ENCODE measurements around the gene PNPLA6. TPM values are rescaled to one million over a fixed set of nuclear protein-coding genes. Genes with fewer than 3 reads are reported as not detected.

The PNPLA6 gene
- total RNA-seq, 1 experiment from 2014 or later = 176 TPM

- TF ChIP-seq SIN3A (IDR thresholded peaks at IDR 0.05; ENCODE audit: borderline replicate concordance, insufficient read depth, low read depth, low read length) = no peak
- TF ChIP-seq, protein P1, sequence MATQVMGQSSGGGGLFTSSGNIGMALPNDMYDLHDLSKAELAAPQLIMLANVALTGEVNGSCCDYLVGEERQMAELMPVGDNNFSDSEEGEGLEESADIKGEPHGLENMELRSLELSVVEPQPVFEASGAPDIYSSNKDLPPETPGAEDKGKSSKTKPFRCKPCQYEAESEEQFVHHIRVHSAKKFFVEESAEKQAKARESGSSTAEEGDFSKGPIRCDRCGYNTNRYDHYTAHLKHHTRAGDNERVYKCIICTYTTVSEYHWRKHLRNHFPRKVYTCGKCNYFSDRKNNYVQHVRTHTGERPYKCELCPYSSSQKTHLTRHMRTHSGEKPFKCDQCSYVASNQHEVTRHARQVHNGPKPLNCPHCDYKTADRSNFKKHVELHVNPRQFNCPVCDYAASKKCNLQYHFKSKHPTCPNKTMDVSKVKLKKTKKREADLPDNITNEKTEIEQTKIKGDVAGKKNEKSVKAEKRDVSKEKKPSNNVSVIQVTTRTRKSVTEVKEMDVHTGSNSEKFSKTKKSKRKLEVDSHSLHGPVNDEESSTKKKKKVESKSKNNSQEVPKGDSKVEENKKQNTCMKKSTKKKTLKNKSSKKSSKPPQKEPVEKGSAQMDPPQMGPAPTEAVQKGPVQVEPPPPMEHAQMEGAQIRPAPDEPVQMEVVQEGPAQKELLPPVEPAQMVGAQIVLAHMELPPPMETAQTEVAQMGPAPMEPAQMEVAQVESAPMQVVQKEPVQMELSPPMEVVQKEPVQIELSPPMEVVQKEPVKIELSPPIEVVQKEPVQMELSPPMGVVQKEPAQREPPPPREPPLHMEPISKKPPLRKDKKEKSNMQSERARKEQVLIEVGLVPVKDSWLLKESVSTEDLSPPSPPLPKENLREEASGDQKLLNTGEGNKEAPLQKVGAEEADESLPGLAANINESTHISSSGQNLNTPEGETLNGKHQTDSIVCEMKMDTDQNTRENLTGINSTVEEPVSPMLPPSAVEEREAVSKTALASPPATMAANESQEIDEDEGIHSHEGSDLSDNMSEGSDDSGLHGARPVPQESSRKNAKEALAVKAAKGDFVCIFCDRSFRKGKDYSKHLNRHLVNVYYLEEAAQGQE (IDR thresholded peaks at IDR 0.05; ENCODE audit: insufficient read depth in 1 of 2, low read depth in 2 of 2, low read length in 1 of 2) = no peak
- no peak for TF ChIP-seq CTCF (IDR thresholded peaks at IDR 0.05)
- DNase-seq (ENCODE audit: low read depth, low spot score) (no peak), ATAC-seq (no peak)
- Histone ChIP-seq H3K36me3 (ENCODE audit: control insufficient read depth, insufficient read depth, low read length) (no peaks in the 10 kb centered on the region), H3K4me1 (ENCODE audit: control insufficient read depth, insufficient read depth, low read length) (no peaks in the 10 kb centered on the region), H3K27me3 (ENCODE audit: control insufficient read depth, insufficient read depth, low read length) (no peaks in the 10 kb centered on the region), H3K4me3 (ENCODE audit: low read depth in 2 of 2, low read length in 2 of 2) (no peak overlapping the region), H3K9me3 (ENCODE audit: control insufficient read depth, insufficient read depth, low read depth, low read length) (no peaks in the 10 kb centered on the region), H3K27ac (ENCODE audit: low read length) (no peak overlapping the region)
- in situ Hi-C loops (cut with HindIII; ENCODE audit: low pct_unique_long_range_greater_than_20kb, low sequenced_read_pairs) = no loop called here
- POLR2A ChIA-PET = no interaction called here
- no TSS peak for BruUV-seq (replicated peaks)
- intact Hi-C loops (cut with micrococcal nuclease; ENCODE audit: unreplicated experiment) = no loop called here
- CTCF ChIA-PET = no interaction called here
These were observed 68.4 kb downstream of the PNPLA6 start for GRCh38 chr19:7603919-7604318.

DNA sequence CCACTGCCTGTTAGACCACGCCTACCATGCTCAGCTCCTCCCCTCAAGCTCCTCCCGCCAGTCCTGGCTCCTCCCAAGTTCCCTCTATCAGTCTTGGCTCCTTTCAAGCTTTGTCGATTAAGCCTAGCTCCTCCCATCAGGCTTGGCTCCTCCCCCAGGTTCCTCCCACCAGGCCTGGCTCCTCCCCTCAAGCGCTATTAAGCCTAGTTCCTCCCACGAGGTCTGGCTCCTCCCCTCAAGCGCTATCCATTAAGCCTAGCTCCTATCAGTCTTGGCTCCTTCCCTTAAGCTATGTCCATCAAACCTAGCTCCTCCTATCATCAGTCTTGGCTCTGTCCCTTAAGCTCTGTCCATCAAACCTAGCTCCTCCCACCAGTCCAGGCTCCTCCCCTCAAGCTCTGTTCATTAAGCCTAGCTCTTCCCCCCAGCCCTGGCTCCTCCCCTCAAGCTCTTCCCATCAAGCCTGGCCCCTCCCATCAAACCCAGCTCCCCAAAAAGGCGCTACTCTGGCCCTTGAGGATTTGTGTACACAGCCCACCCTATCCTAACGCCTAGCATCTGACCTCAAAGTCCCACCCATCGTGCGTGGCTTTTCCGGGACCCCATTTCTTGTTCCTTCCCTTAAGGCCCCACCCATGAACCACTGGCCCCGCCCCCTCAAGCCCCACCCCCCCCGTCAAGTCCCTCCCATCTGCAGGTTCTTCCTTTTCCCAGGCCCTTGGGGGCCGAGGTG, 70.1 kb downstream of the PNPLA6 start:
- ATAC-seq = peak; percentile 78
- no peak for TF ChIP-seq POLR2AphosphoS5 (IDR thresholded peaks at IDR 0.05; ENCODE audit: low read depth, low read length)
- TF ChIP-seq SIN3A (IDR thresholded peaks at IDR 0.05; ENCODE audit: borderline replicate concordance, insufficient read depth, low read depth, low read length) = no peak
- TF ChIP-seq CTCF (IDR thresholded peaks at IDR 0.05) = no peak
- TF ChIP-seq TCF7L2 (IDR thresholded peaks at IDR 0.05; ENCODE audit: low read depth, low read length) = no peak
- TF ChIP-seq, protein P1 (IDR thresholded peaks at IDR 0.05; ENCODE audit: insufficient read depth in 1 of 2, low read depth in 2 of 2, low read length in 1 of 2) = no peak
- CTCF ChIA-PET = interaction anchor here (0.6 to 0.8 kb wide), 2 partner anchors 9 to 13 kb away, joined by 4 to 13 read pairs; no protein-coding TSS in a partner anchor
- intact Hi-C loops (cut with micrococcal nuclease; ENCODE audit: unreplicated experiment) (no loop called here), in situ Hi-C loops (cut with HindIII; ENCODE audit: low pct_unique_long_range_greater_than_20kb, low sequenced_read_pairs) (no loop called here)
- POLR2A ChIA-PET = interaction anchor here (0.6 to 0.8 kb wide), 2 partner anchors 171 to 255 kb away, joined by 3 read pairs; no protein-coding TSS in a partner anchor
- H3K27me3 ChIP-seq (ENCODE audit: control insufficient read depth, insufficient read depth, low read length) = no peaks in the 10 kb centered on the region
- H3K9me3 ChIP-seq (ENCODE audit: control insufficient read depth, insufficient read depth, low read depth, low read length) = no peaks in the 10 kb centered on the region
- H3K36me3 ChIP-seq (ENCODE audit: control insufficient read depth, insufficient read depth, low read length) = no peaks in the 10 kb centered on the region
- no peak overlapping the region for H3K27ac ChIP-seq (ENCODE audit: low read length)
- no peak overlapping the region for H3K4me3 ChIP-seq (ENCODE audit: low read depth in 2 of 2, low read length in 2 of 2)
- no peaks in the 10 kb centered on the region for H3K4me1 ChIP-seq (ENCODE audit: control insufficient read depth, insufficient read depth, low read length)
- peak; percentile 12 for DNase-seq (ENCODE audit: low read depth, low spot score)
- no TSS peak for BruUV-seq (replicated peaks)

Measured in Panc1 (cell line).